GM23338 (cell line): Measurements from ENCODE around the gene EXOC6. TPM values are rescaled to one million over a fixed set of nuclear protein-coding genes. Genes with fewer than 3 reads are reported as not detected.

ENCODE experiments used
- ATAC-seq: fragments of 200-7000 bp; cut with Tn5 transposase; 3 replicates; pipeline ENCODE4 v1.9.1; 2020
- DNase-seq: peaks from one replicate; pipeline ENCODE4 v3.0.0-alpha.2; 2015; ENCODE audit warnings: low spot score
- H2AFZ ChIP-seq: fragments of 200-600 bp; sonication (generic); 2 replicates; pipeline ENCODE4 v1.8.0; 2016; ENCODE audit warnings: antibody characterized with exemption, mild to moderate bottlenecking, moderate library complexity
- H3F3A ChIP-seq: fragments of 200-600 bp; sonication (generic); replicated peaks from 2 replicates; pipeline ENCODE4 v1.8.0; 2017; ENCODE audit warnings: antibody characterized with exemption, mixed run types, low read depth
- H3K27ac ChIP-seq: fragments of 200-600 bp; sonication (generic); 2 replicates; pipeline ENCODE4 v1.6.1; 2016; ENCODE audit warnings: low read depth
- H3K27me3 ChIP-seq: fragments of 200-600 bp; sonication (generic); 2 replicates; pipeline ENCODE4 v1.8.0; 2016; ENCODE audit warnings: mild to moderate bottlenecking, mixed run types, moderate library complexity; ENCODE audit not compliant: insufficient read depth
- H3K36me3 ChIP-seq: fragments of 200-600 bp; sonication (generic); 2 replicates; pipeline ENCODE4 v1.8.0; 2016; ENCODE audit warnings: mild to moderate bottlenecking; ENCODE audit not compliant: insufficient read depth
- H3K4me1 ChIP-seq: fragments of 200-600 bp; sonication (generic); 2 replicates; pipeline ENCODE4 v1.8.0; 2016; ENCODE audit warnings: mild to moderate bottlenecking, moderate library complexity; ENCODE audit not compliant: insufficient read depth
- H3K4me2 ChIP-seq: fragments of 200-600 bp; sonication (generic); 2 replicates; pipeline ENCODE4 v1.7.1; 2017; ENCODE audit warnings: mixed run types
- H3K4me3 ChIP-seq: fragments of 200-600 bp; sonication (generic); 2 replicates; pipeline ENCODE4 v1.6.1; 2016; ENCODE audit warnings: mixed run types
- H3K79me2 ChIP-seq: fragments of 200-600 bp; sonication (generic); replicated peaks from 2 replicates; pipeline ENCODE4 v1.8.0; 2017; ENCODE audit warnings: mild to moderate bottlenecking; ENCODE audit not compliant: insufficient read depth
- H3K9me2 ChIP-seq: fragments of 200-600 bp; sonication (generic); 2 replicates; pipeline ENCODE4 v1.8.0; 2017; ENCODE audit not compliant: insufficient read depth
- H4K20me1 ChIP-seq: fragments of 200-600 bp; sonication (generic); replicated peaks from 2 replicates; pipeline ENCODE4 v1.8.0; 2017; ENCODE audit warnings: mild to moderate bottlenecking; ENCODE audit not compliant: insufficient read depth
- H3K27ac Mint-ChIP-seq: 2 replicates; pipeline ENCODE4 v1.8.0; 2020; ENCODE audit warnings: inconsistent platforms, mild to moderate bottlenecking, moderate library complexity, mixed read lengths
- H3K27me3 Mint-ChIP-seq: 3 replicates; pipeline ENCODE4 v1.8.0; 2022; ENCODE audit warnings: low read depth, mild to moderate bottlenecking, moderate library complexity, mixed read lengths, inconsistent platforms; ENCODE audit not compliant: insufficient read depth, poor library complexity
- H3K36me3 Mint-ChIP-seq: 3 replicates; pipeline ENCODE4 v1.8.0; 2021; ENCODE audit warnings: low read depth, mild to moderate bottlenecking, inconsistent platforms, moderate library complexity, mixed read lengths
- H3K4me1 Mint-ChIP-seq: 3 replicates; pipeline ENCODE4 v1.8.0; 2020; ENCODE audit warnings: mild to moderate bottlenecking, inconsistent platforms, mixed read lengths
- H3K4me3 Mint-ChIP-seq: 3 replicates; pipeline ENCODE4 v1.8.0; 2021; ENCODE audit warnings: moderate library complexity, mild to moderate bottlenecking, inconsistent platforms, mixed read lengths
- H3K9me3 Mint-ChIP-seq: 3 replicates; pipeline ENCODE4 v1.8.0; 2020; ENCODE audit warnings: moderate library complexity, mild to moderate bottlenecking, inconsistent platforms, mixed read lengths
- EZH2 ChIP-seq: fragments of 200-600 bp; sonication (generic); IDR thresholded peaks from one replicate; pipeline ENCODE4 v1.8.0; 2017; ENCODE audit warnings: antibody characterized with exemption, mild to moderate bottlenecking, low read depth; ENCODE audit not compliant: unreplicated experiment
- EZH2phosphoT487 ChIP-seq: fragments of 200-600 bp; sonication (generic); IDR thresholded peaks from one replicate; pipeline ENCODE4 v1.8.1; 2018; ENCODE audit warnings: antibody characterized with exemption; ENCODE audit not compliant: unreplicated experiment
- JUNB ChIP-seq: IDR thresholded peaks from one replicate; pipeline ENCODE4 v1.6.1; 2016; ENCODE audit warnings: antibody characterized with exemption; ENCODE audit not compliant: unreplicated experiment
- NANOG ChIP-seq: IDR thresholded peaks from 2 replicates; pipeline ENCODE4 v1.6.1; 2016; ENCODE audit warnings: antibody characterized with exemption, borderline replicate concordance
- POLR2AphosphoS5 ChIP-seq: IDR thresholded peaks from 2 replicates; pipeline ENCODE4 v1.6.1; 2016; ENCODE audit warnings: antibody characterized with exemption, low read depth
- STAT1 ChIP-seq: IDR thresholded peaks from one replicate; pipeline ENCODE4 v1.6.1; 2016; ENCODE audit warnings: antibody characterized with exemption; ENCODE audit not compliant: unreplicated experiment
- ZNF114 ChIP-seq: fragments of 250-450 bp; sonication (Bioruptor Pico); IDR thresholded peaks from 2 replicates; pipeline ENCODE4 v1.5.0; 2020; ENCODE audit warnings: mild to moderate bottlenecking, moderate library complexity
- ZNF331 ChIP-seq: fragments of 250-450 bp; sonication (Bioruptor Pico); IDR thresholded peaks from 2 replicates; pipeline ENCODE4 v1.5.0; 2020; ENCODE audit warnings: low read depth, mild to moderate bottlenecking, moderate library complexity
- polyA plus RNA-seq: library from polyadenylated mRNA; unstranded; fragments of >200 nt; fragmentation: Nextera tagmentation; extraction: Ambion mirVana; gene quantifications from 2 replicates; pipeline ENCODE4 v1.2.1, GENCODE V29; 2016
- total RNA-seq: library from RNA; depleted of rRNA; stranded (reverse); fragments of >200 nt; shearing (Covaris generic); gene quantifications from 2 replicates; pipeline ENCODE4 v1.2.3, GENCODE V29; 2014
- TF ChIP-seq, protein P1 (sequence below): IDR thresholded peaks from one replicate; pipeline ENCODE4 v1.6.1; 2018; ENCODE audit warnings: antibody characterized with exemption; ENCODE audit not compliant: unreplicated experiment
- TF ChIP-seq, protein P2 (sequence below), 2 experiments: fragments of 200-600 bp in 1 of 2; sonication (generic) in 1 of 2; conservative IDR thresholded peaks; 2 replicates each; pipeline versions ENCODE4 v1.5.1 to v1.6.1; 2016 to 2017; ENCODE audit warnings: antibody characterized with exemption in 2 of 2, low read depth in 2 of 2, mild to moderate bottlenecking in 2 of 2, moderate library complexity in 1 of 2
- TF ChIP-seq, protein P3 (sequence below): fragments of 250-450 bp; sonication (Bioruptor Pico); IDR thresholded peaks from 2 replicates; pipeline ENCODE4 v1.5.0; 2020; ENCODE audit warnings: mild to moderate bottlenecking, moderate library complexity

The EXOC6 gene
- total and polyA plus RNA-seq, 2 experiments from 2014 or later: 5.0 to 6.0 TPM

- TF ChIP-seq, protein P1, sequence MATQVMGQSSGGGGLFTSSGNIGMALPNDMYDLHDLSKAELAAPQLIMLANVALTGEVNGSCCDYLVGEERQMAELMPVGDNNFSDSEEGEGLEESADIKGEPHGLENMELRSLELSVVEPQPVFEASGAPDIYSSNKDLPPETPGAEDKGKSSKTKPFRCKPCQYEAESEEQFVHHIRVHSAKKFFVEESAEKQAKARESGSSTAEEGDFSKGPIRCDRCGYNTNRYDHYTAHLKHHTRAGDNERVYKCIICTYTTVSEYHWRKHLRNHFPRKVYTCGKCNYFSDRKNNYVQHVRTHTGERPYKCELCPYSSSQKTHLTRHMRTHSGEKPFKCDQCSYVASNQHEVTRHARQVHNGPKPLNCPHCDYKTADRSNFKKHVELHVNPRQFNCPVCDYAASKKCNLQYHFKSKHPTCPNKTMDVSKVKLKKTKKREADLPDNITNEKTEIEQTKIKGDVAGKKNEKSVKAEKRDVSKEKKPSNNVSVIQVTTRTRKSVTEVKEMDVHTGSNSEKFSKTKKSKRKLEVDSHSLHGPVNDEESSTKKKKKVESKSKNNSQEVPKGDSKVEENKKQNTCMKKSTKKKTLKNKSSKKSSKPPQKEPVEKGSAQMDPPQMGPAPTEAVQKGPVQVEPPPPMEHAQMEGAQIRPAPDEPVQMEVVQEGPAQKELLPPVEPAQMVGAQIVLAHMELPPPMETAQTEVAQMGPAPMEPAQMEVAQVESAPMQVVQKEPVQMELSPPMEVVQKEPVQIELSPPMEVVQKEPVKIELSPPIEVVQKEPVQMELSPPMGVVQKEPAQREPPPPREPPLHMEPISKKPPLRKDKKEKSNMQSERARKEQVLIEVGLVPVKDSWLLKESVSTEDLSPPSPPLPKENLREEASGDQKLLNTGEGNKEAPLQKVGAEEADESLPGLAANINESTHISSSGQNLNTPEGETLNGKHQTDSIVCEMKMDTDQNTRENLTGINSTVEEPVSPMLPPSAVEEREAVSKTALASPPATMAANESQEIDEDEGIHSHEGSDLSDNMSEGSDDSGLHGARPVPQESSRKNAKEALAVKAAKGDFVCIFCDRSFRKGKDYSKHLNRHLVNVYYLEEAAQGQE: no peak
- TF ChIP-seq, protein P2, sequence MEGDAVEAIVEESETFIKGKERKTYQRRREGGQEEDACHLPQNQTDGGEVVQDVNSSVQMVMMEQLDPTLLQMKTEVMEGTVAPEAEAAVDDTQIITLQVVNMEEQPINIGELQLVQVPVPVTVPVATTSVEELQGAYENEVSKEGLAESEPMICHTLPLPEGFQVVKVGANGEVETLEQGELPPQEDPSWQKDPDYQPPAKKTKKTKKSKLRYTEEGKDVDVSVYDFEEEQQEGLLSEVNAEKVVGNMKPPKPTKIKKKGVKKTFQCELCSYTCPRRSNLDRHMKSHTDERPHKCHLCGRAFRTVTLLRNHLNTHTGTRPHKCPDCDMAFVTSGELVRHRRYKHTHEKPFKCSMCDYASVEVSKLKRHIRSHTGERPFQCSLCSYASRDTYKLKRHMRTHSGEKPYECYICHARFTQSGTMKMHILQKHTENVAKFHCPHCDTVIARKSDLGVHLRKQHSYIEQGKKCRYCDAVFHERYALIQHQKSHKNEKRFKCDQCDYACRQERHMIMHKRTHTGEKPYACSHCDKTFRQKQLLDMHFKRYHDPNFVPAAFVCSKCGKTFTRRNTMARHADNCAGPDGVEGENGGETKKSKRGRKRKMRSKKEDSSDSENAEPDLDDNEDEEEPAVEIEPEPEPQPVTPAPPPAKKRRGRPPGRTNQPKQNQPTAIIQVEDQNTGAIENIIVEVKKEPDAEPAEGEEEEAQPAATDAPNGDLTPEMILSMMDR (conservative IDR thresholded peaks at IDR 0.05; ENCODE audit: low read depth in 2 of 2): no peak
- TF ChIP-seq POLR2AphosphoS5 (no peak), NANOG (no peak)
Observed at GRCh38 chr10:93081318-93081717, 233.0 kb downstream of the EXOC6 start (continued).

GRCh38 chr10:93081834-93082233 is 233.5 kb downstream of the EXOC6 start:
- no peaks in the 10 kb centered on the region for H3K9me3 Mint-ChIP-seq
- peaks cover 23% of the 10 kb centered on the region for H3K27me3 Mint-ChIP-seq
- Histone ChIP-seq H3K4me1 (peaks cover 14% of the 10 kb centered on the region), H3K27me3 (peaks cover 32% of the 10 kb centered on the region), H3K4me3 (no peak overlapping the region), H3K79me2 (no peaks in the 10 kb centered on the region), H4K20me1 (no peaks in the 10 kb centered on the region), H3K4me2 (no peak overlapping the region), H3K27ac (no peak overlapping the region), H3K36me3 (no peaks in the 10 kb centered on the region), H2AFZ (no peak overlapping the region), H3K9me2 (no peaks in the 10 kb centered on the region), H3F3A (0 out of 2 replicates have a peak, but pooled peaks cover 2% of the 10 kb centered on the region)
- no peak overlapping the region for H3K27ac Mint-ChIP-seq
- H3K36me3 Mint-ChIP-seq: no peaks in the 10 kb centered on the region
- DNase-seq: no peak
- ATAC-seq: no peak
- H3K4me3 Mint-ChIP-seq: no peak overlapping the region
- peaks cover 16% of the 10 kb centered on the region; the same call in 2 of the 3 replicates for H3K4me1 Mint-ChIP-seq
- TF ChIP-seq EZH2phosphoT487 (no peak), JUNB (no peak), ZNF114 (CRISPR knock-in tag) (no peak), EZH2 (no peak), ZNF331 (CRISPR knock-in tag) (no peak), STAT1 (no peak)
- TF ChIP-seq, protein P3, sequence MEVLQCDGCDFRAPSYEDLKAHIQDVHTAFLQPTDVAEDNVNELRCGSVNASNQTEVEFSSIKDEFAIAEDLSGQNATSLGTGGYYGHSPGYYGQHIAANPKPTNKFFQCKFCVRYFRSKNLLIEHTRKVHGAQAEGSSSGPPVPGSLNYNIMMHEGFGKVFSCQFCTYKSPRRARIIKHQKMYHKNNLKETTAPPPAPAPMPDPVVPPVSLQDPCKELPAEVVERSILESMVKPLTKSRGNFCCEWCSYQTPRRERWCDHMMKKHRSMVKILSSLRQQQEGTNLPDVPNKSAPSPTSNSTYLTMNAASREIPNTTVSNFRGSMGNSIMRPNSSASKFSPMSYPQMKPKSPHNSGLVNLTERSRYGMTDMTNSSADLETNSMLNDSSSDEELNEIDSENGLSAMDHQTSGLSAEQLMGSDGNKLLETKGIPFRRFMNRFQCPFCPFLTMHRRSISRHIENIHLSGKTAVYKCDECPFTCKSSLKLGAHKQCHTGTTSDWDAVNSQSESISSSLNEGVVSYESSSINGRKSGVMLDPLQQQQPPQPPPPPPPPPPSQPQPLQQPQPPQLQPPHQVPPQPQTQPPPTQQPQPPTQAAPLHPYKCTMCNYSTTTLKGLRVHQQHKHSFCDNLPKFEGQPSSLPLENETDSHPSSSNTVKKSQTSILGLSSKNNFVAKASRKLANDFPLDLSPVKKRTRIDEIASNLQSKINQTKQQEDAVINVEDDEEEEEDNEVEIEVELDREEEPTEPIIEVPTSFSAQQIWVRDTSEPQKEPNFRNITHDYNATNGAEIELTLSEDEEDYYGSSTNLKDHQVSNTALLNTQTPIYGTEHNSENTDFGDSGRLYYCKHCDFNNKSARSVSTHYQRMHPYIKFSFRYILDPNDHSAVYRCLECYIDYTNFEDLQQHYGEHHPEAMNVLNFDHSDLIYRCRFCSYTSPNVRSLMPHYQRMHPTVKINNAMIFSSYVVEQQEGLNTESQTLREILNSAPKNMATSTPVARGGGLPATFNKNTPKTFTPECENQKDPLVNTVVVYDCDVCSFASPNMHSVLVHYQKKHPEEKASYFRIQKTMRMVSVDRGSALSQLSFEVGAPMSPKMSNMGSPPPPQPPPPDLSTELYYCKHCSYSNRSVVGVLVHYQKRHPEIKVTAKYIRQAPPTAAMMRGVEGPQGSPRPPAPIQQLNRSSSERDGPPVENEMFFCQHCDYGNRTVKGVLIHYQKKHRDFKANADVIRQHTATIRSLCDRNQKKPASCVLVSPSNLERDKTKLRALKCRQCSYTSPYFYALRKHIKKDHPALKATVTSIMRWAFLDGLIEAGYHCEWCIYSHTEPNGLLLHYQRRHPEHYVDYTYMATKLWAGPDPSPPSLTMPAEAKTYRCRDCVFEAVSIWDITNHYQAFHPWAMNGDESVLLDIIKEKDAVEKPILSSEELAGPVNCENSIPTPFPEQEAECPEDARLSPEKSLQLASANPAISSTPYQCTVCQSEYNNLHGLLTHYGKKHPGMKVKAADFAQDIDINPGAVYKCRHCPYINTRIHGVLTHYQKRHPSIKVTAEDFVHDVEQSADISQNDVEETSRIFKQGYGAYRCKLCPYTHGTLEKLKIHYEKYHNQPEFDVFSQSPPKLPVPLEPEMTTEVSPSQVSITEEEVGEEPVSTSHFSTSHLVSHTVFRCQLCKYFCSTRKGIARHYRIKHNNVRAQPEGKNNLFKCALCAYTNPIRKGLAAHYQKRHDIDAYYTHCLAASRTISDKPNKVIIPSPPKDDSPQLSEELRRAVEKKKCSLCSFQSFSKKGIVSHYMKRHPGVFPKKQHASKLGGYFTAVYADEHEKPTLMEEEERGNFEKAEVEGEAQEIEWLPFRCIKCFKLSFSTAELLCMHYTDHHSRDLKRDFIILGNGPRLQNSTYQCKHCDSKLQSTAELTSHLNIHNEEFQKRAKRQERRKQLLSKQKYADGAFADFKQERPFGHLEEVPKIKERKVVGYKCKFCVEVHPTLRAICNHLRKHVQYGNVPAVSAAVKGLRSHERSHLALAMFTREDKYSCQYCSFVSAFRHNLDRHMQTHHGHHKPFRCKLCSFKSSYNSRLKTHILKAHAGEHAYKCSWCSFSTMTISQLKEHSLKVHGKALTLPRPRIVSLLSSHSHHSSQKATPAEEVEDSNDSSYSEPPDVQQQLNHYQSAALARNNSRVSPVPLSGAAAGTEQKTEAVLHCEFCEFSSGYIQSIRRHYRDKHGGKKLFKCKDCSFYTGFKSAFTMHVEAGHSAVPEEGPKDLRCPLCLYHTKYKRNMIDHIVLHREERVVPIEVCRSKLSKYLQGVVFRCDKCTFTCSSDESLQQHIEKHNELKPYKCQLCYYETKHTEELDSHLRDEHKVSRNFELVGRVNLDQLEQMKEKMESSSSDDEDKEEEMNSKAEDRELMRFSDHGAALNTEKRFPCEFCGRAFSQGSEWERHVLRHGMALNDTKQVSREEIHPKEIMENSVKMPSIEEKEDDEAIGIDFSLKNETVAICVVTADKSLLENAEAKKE (CRISPR knock-in tag): no peak
